ENCODE results near the gene MRPS18A.
A peak's percentile ranks its signal among the peaks of the same experiment; 100 is the strongest.

Gene MRPS18A

DNA sequence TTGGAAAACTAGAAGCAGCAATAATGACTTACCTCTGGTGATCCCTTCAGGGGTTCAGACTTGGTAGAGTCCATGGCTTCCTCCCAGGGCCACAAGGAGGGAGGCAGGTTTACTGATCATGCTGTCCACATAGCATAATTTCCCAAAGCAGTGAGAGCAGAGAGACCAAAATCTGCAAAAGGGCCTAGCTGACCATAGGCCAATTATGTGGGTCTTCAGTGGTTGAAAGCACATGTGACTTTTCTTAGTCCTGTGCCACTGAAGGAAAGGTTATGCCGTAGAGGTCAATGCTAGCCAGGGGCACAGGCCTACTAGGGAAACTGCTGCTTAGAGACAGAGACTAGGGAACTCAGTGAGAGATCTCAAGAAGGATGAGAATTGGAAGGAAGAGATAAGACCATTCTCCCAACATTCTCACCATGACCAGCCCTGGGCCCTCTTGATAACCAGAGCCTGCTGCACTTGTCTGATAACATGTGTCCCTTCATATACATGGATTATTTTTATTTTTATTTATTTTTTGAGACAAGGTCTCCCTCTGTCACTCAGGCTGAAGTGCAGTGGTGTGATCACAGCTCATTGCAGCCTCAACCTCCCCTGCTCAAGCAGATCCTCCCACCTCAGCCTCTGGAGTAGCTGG lies 56.5 kb downstream of the MRPS18A start:
- no peak for DNase-seq

DNA sequence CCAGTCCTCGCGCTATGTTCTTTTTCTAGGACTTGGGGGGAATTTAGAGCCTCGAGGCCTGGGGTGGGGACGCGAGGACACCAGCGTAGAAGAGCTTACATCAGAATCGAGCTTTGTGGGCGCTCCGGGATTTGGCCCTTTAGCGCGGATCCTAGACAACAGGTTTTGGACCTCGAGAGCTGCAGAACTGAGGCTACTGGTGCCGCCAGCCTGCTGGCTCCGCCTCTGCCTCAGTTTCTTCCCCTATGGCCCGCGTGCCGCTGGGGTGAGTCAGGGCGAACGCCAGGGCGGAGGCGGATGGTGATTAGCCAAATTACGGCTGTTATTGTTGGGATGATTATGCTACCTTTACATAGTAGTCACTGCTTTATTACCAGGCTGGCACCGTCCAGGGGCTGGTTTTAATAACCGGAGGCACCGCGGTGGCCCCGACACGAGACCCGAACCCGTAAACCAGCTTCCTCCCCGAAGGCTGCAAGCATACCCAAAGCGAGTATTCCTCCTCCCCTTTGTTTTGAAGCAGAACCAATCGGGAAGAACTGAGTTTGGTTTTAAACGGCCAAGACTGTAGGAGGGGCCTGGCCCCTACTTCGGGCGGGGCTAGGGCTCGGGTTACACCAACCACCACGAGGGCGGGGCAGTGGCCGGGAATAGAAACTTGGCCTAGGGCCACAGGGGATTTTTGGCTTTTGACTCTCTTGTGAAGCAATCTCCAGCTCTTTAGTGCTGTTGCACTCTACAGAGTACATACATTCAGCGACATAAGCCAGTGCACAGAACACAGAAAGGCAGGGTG lies 57.9 kb downstream of the MRPS18A start:
- DNase-seq, result peak; percentile 79

DNA sequence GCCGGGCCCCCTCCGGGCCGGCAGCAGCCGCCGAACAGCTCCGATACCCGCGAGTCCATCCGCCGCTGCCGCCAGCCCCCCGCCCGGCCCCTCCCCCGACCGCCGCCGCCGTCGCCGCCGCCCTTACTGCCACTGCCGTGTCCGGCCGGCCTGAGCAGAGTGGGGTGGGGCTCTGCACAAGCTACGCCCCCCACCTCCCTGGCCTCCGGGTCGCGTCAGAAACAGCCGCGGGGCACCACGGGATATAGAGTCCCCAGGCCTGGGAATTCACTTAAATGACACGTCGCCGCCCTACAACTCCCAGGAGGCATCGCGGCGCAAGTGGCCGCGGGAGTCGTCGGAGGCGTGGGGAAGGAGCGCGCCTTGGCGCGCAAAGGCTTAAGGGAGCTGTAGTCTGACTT lies 58.5 kb downstream of the MRPS18A start, which contains the start of gene GTPBP2:
Gene GTPBP2 (minus strand): TSS at position 161 of the 401 bp plus-strand sequence. CDS start 102 bp downstream, at position 59.
- DNase-seq, result peak; percentile 95

DNA sequence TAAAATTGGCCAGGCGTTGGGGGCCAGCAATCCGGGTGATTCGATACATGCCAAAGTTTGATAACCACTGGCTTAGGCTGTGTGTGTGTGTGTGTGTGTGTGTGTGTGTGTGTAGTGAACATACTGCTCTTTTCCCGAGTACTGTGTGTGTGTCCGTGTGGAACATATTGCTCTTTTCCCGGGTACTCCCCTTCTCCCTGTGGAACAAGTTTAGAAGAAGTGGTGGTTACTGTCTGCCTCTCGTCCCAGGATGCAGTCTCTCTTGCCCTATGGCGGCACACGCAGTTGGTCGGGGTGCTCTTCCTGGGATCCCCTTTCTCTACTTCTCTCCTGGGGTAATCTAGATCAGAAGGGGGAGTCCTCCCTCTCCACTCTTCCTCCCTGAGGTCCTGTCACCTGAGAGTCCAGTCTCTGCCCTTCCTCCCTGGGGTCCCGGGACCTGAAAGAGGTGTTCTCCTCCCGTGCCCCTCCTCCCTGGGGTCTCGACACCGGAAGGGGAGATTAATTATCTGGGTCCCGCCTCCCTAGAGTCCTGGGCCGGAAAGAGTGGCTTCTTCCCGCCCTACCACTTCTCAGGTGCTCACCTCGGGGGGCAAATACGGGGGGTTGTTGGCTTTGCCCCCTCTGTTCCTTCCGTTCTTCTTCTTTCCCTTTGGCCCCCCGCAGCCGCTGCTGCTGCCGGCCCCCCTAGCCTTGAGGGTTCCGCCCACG lies 59.0 kb downstream of the MRPS18A start:
- peak; percentile 33 for DNase-seq

DNA sequence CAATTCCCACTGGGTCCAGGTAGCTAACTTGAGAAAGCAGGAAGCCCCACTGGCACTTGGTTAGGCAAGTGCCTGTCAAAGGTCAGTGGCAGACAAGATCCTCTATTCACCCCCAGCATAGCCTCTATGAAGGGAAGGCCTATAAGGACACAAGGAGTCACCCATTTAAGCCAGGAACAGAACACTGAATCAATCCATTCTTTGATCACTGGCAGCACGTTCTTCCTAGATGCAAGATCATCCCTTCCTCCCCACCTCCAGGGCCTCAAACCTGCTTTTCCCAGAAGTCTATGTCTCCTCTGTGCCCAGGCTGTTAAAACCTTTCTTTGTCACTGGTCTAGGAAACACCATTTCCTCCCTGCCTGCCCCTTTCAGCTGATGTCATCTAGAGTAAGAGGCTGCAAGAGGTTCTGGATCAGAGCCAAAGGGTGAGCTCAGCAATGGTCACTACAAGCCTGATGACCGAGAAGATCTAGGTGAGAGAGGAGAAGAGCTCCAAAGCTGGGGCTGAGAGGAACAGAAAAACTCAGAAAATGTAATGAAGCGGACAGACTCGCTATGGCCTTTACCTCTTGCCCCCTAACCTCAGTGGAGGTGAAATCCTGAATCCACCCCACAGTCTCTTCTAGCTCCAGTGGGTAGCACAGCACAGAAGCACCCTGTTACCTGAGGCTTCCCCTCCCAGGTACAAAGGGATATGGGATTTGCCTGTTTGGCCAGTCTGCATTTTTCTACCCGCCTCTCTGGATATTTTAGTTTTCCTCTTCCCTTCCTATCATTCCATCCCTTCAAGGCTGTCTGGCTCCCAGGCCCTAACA lies 60.4 kb downstream of the MRPS18A start:
- DNase-seq, result no peak

DNA sequence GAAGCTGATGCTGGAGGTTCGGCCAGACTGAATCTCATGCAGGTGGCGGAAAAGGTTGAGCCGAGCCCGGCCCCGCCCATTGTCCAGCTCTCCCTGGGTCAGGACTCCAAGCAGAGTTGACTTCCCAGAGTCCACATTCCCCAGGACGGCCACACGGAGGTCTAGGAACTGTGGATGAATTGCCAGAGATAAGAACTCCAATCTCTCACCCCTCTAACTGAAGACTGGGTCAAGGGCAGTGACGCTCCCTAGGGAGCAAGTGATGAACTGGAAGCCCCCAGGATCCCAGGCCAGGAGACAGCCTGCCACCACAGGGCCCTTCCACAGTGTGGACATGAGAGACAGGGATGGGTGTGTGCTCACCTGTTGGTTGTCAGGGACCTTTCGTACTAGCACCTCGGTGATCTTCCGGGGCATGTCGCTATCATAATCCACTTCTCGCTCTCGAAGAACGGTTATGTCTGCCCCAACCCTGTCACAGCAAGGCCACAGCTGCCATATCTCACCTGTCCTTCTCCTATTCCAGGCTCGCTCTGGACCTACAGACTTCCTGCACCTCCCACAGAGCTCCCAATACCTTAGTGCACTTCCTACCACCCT lies 62.1 kb downstream of the MRPS18A start:
- no peak for DNase-seq

DNA sequence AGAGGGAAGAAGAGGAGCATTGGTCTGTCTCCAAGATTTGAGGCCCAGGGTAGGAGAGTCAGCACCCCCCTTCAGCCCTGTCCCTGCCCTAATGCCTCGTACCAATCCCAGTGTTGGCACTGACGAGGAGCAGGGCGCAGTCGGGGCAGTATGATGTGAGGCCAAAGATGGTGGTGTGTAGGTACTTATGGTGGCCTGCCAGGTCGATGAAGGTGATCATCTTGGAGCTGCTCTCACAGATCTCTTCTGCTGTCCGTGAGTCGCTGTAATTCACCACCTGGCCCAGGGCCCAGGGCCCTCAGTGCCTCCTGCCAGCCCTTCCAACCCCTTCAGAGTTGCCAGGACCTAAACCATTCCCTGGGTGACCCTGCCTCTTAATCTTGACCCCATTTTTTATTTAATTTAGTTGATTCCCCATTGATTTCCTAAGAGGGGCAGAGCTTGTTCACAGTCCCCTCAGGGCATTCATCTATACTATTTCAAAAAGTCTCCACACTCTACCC lies 62.8 kb downstream of the MRPS18A start:
- DNase-seq, result no peak

DNA sequence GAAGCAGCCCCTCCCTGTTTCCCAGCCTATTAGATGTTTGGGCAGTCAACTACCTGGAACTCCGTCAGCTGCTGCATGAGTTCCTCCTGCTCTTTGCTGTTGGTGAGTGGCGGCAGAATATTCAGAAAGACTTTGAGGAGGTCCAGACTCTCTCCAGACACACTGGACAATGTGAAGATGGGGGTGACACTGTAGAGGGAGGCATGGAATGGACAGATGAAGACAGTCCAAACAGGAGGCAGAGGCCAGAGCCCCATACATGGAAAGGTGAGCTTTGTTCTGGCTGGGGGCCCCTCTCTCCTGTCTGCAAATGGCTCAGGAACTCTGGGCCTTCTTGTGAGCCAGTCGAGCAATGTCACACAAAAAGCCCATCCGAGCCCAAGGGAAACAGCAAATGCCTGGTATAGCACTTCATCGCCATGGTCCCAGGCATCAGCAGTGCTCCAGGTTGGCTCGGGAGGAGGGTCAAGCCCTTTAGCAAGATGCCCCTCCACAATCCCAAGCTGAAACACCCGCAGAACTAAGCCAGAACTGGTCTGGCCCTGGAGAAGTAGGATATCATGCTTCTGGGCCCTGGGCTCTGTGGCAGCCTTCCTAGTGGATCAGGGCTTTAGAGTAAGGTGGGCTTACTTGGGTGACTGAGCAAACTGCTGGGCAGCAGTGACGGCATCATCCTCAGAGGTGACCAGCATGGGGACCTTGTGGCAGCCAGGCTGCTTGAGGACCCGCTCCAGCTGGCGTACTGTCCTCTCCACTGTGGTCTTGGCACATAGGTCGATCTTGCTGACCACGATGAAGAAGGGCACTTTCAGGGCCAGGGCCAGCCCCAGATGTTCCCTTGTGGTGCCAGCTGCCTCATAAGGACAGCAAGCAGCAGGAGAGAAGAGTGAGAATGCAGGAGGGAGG lies 63.5 kb downstream of the MRPS18A start:
- DNase-seq, result no peak

DNA sequence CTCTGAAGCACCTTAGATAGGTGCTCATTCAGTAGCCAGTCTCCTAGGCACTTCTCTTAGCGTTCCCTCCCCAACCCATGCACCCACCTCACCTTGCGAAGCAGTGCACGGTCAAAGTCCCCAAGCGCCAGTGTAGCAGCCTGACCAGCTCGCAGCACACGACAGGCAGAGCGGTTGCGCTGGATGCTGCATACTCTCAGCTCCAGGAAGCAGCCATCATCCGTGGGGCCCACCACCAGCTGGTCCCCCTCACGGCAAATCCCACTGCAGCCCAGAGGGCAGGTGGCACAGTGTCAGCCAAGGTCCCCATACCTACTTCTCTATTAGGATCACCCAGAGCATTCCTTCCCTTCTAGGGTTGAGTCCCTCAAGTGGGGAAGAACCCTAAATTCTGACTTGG lies 65.0 kb downstream of the MRPS18A start:
- DNase-seq, result no peak

DNA sequence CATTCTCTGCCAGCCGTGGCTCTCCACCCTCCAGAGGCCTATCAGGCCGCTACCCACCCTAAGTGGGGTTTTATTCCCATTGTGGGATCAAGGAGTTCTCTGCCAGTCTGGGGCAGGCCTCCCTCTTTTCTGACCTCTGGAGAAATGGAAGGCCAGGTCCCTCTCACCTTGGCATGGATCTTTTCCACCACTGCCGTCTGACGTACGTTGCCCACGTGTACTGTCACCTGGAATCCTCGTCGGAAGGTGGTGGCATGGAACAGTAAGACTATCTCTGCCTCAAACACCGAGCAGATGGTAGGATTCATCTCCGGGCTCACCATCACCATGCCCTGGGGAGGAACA lies 65.8 kb downstream of the MRPS18A start:
- no peak for DNase-seq
